ENCODE results near the gene KRT78. TPM values are rescaled to one million over a fixed set of nuclear protein-coding genes. Genes with fewer than 3 reads are reported as not detected.

Gene KRT78
- total and polyA plus RNA-seq, 2 donors (not counting 1 experiment from before 2014, with no cell fraction given) = not detected

GRCh38 chr12:52798671-52799504, 49.9 kb downstream of the KRT78 start:
- TF ChIP-seq EZH2 (IDR thresholded peaks at IDR 0.05; ENCODE audit: borderline replicate concordance, insufficient read depth, low read depth, low read length, poor library complexity, severe bottlenecking) = no peak
- CTCF ChIA-PET = no interaction called here
- no peaks in the 10 kb centered on the region for H3K4me1 Mint-ChIP-seq
- Histone ChIP-seq H3K27ac (ENCODE audit: low read length in 2 of 2) (no peak overlapping the region), H2AFZ (ENCODE audit: insufficient read depth, low read depth, low read length, poor library complexity, severe bottlenecking) (no peak overlapping the region), H3K27me3 (replicated peaks in 1 of 4; ENCODE audit: control extremely low read depth in 1 of 4, control insufficient read depth in 3 of 4, insufficient read depth in 4 of 4, low read length in 3 of 4) (peaks cover 0 to 5% (median 2%) of the 10 kb centered on the region in 4 experiments), H3K4me3 (ENCODE audit: control extremely low read depth in 1 of 5, extremely low read depth in 1 of 5, insufficient read depth in 1 of 5, low read depth in 2 of 5, low read length in 4 of 5) (no peak overlapping the region), H4K20me1 (ENCODE audit: control insufficient read depth, insufficient read depth, low read length, poor library complexity, severe bottlenecking) (no peaks in the 10 kb centered on the region), H3K4me2 (replicated peaks; ENCODE audit: low read depth, low read length, poor library complexity, severe bottlenecking) (no peak overlapping the region), H3K9ac (ENCODE audit: low read length) (no peak overlapping the region), H3K36me3 (replicated peaks in 1 of 2; ENCODE audit: control extremely low read depth in 1 of 2, control insufficient read depth in 1 of 2, extremely low read depth in 1 of 2, insufficient read depth in 2 of 2, low read length in 1 of 2) (no peaks in the 10 kb centered on the region), H3K79me2 (ENCODE audit: control insufficient read depth, insufficient read depth, low read length) (no peaks in the 10 kb centered on the region), H3K4me1 (ENCODE audit: control insufficient read depth in 2 of 2, insufficient read depth in 2 of 2, low read length in 2 of 2) (no peaks in the 10 kb centered on the region), H3K9me3 (ENCODE audit: control extremely low read depth in 1 of 3, control insufficient read depth in 2 of 3, insufficient read depth in 1 of 3, low read length in 2 of 3) (no peaks in the 10 kb centered on the region)
- intact Hi-C loops (cut with micrococcal nuclease) = no loop called here
- ATAC-seq (ENCODE audit: low read depth) = no peak
- DNase-seq = no peak
- H3K4me3 Mint-ChIP-seq = no peak overlapping the region
- no peaks in the 10 kb centered on the region for H3K9me3 Mint-ChIP-seq (ENCODE audit: insufficient read depth)
- 49% methylated on average over 7 of the region's 7 CpGs for WGBS (ENCODE audit: insufficient coverage)
- no peak overlapping the region for H3K27ac Mint-ChIP-seq
- peaks cover 34% of the 10 kb centered on the region for H3K27me3 Mint-ChIP-seq
- POLR2A ChIA-PET = no interaction called here

GRCh38 chr12:52798003-52798670, 50.7 kb downstream of the KRT78 start:
- TF ChIP-seq EZH2 (IDR thresholded peaks at IDR 0.05; ENCODE audit: borderline replicate concordance, insufficient read depth, low read depth, low read length, poor library complexity, severe bottlenecking) (no peak), CTCF (IDR thresholded peaks at IDR 0.05) (no peak)
- ATAC-seq (ENCODE audit: low read depth) (no peak), DNase-seq (no peak)
- Histone ChIP-seq H3K4me3 (ENCODE audit: control extremely low read depth in 1 of 5, extremely low read depth in 1 of 5, insufficient read depth in 1 of 5, low read depth in 2 of 5, low read length in 4 of 5) (no peak overlapping the region), H4K20me1 (ENCODE audit: control insufficient read depth, insufficient read depth, low read length, poor library complexity, severe bottlenecking) (no peaks in the 10 kb centered on the region), H3K4me1 (ENCODE audit: control insufficient read depth in 2 of 2, insufficient read depth in 2 of 2, low read length in 2 of 2) (no peaks in the 10 kb centered on the region), H3K4me2 (replicated peaks; ENCODE audit: low read depth, low read length, poor library complexity, severe bottlenecking) (no peak overlapping the region), H3K79me2 (ENCODE audit: control insufficient read depth, insufficient read depth, low read length) (no peaks in the 10 kb centered on the region), H2AFZ (ENCODE audit: insufficient read depth, low read depth, low read length, poor library complexity, severe bottlenecking) (no peak overlapping the region), H3K9ac (ENCODE audit: low read length) (no peak overlapping the region), H3K9me3 (ENCODE audit: control extremely low read depth in 1 of 3, control insufficient read depth in 2 of 3, insufficient read depth in 1 of 3, low read length in 2 of 3) (no peaks in the 10 kb centered on the region), H3K27me3 (replicated peaks in 1 of 4; ENCODE audit: control extremely low read depth in 1 of 4, control insufficient read depth in 3 of 4, insufficient read depth in 4 of 4, low read length in 3 of 4) (peaks cover 0 to 5% (median 2%) of the 10 kb centered on the region in 4 experiments), H3K27ac (ENCODE audit: low read length in 2 of 2) (no peak overlapping the region), H3K36me3 (replicated peaks in 1 of 2; ENCODE audit: control extremely low read depth in 1 of 2, control insufficient read depth in 1 of 2, extremely low read depth in 1 of 2, insufficient read depth in 2 of 2, low read length in 1 of 2) (no peaks in the 10 kb centered on the region)
- POLR2A ChIA-PET = no interaction called here
- CTCF ChIA-PET = no interaction called here
- no peaks in the 10 kb centered on the region for H3K4me1 Mint-ChIP-seq
- H3K27ac Mint-ChIP-seq = no peak overlapping the region
- H3K4me3 Mint-ChIP-seq = no peak overlapping the region
- WGBS (ENCODE audit: insufficient coverage) = 80% methylated on average over 1 of the region's 4 CpGs
- H3K9me3 Mint-ChIP-seq (ENCODE audit: insufficient read depth) = no peaks in the 10 kb centered on the region
- peaks cover 32% of the 10 kb centered on the region for H3K27me3 Mint-ChIP-seq
- intact Hi-C loops (cut with micrococcal nuclease) = no loop called here
